Adrenal gland (tissue), 5 donors: ENCODE results near the gene GLYATL3.

Experiments
- CTCF ChIP-seq, 6 experiments: fragments of 450-650 bp in 4 of 6; fragments of 200-600 bp in 2 of 6; sonication (generic) in 1 of 6; IDR thresholded peaks; 1 replicate in 5 of 6; 2 replicates in 1 of 6; pipeline versions ENCODE4 v1.5.1 to v1.8.0; 2016 to 2021; ENCODE audit warnings: antibody characterized with exemption in 6 of 6, mild to moderate bottlenecking in 2 of 6, moderate library complexity in 1 of 6
- POLR2A ChIP-seq, 2 donors: fragments of 450-650 bp; IDR thresholded peaks; one replicate each; pipeline ENCODE4 v1.6.1; 2017; ENCODE audit warnings: antibody characterized with exemption in 2 of 2, mild to moderate bottlenecking in 2 of 2, moderate library complexity in 1 of 2
- donor health status: DM: no; HTN: no; CAD: no.

- TF ChIP-seq CTCF (IDR thresholded peaks at IDR 0.05): no peak
- no peak for TF ChIP-seq POLR2A (IDR thresholded peaks at IDR 0.05)
Observed at GRCh38 chr6:49540614-49541013, 40.9 kb downstream of the GLYATL3 start.
